Left kidney (tissue), 2 donors: ENCODE measurements around the gene AURKAIP1. TPM values are rescaled to one million over a fixed set of nuclear protein-coding genes. Genes with fewer than 3 reads are reported as not detected.
"Not testable (repeated sequence)": the region's sequence is repeated elsewhere in the genome, so short reads cannot be mapped to it uniquely, and the experiment has no call there.

Experiments
- DNase-seq: peaks from one replicate; pipeline ENCODE4 v3.0.0-alpha.2; 2013
- polyA plus RNA-seq: library from polyadenylated mRNA; unstranded; fragments of 120-200 nt; gene quantifications from one replicate; pipeline ENCODE4 v1.2.1, GENCODE V29; 2013; ENCODE audit not compliant: insufficient read length

Gene AURKAIP1
- polyA plus RNA-seq, 1 donor, result 50.6 TPM

GRCh38 chr1:1411626-1412025 lies 36.6 kb upstream of the AURKAIP1 start:
- no peak for DNase-seq

- DNase-seq, result not testable (repeated sequence)
Observed at GRCh38 chr1:1410238-1410637, 35.2 kb upstream of the AURKAIP1 start.

- no peak for DNase-seq
Observed at GRCh38 chr1:1407636-1408318, 32.8 kb upstream of the AURKAIP1 start.

GRCh38 chr1:1406821-1407635 lies 32.0 kb upstream of the AURKAIP1 start, which contains the start of gene MRPL20:
Gene MRPL20, minus strand, starts transcription at chr1:1407293. Its CDS starts 76 bp downstream, at chr1:1407217.
- peak; percentile 88 for DNase-seq

- DNase-seq, result no peak
Observed at GRCh38 chr1:1406101-1406820, 31.3 kb upstream of the AURKAIP1 start.

- no peak for DNase-seq
Observed at GRCh38 chr1:1403653-1404052, 28.6 kb upstream of the AURKAIP1 start.

GRCh38 chr1:1402901-1403392 lies 27.9 kb upstream of the AURKAIP1 start:
- DNase-seq, result not testable (repeated sequence)

GRCh38 chr1:1402072-1402900 lies 27.3 kb upstream of the AURKAIP1 start:
- DNase-seq, result no peak

- no peak for DNase-seq
Observed at GRCh38 chr1:1401457-1402010, 26.5 kb upstream of the AURKAIP1 start.

- DNase-seq, result no peak
Observed at GRCh38 chr1:1400576-1401456, 25.8 kb upstream of the AURKAIP1 start.

- no peak for DNase-seq
Observed at GRCh38 chr1:1399872-1400575, 25.0 kb upstream of the AURKAIP1 start.

- DNase-seq, result peak; percentile 97
Observed at GRCh38 chr1:1399187-1399871, 24.3 kb upstream of the AURKAIP1 start, which contains the start of gene CCNL2. Gene CCNL2, minus strand, starts transcription at chr1:1399335. Its CDS starts 29 bp downstream, at chr1:1399306.

GRCh38 chr1:1398677-1399186 lies 23.7 kb upstream of the AURKAIP1 start:
- DNase-seq, result no peak

- no peak for DNase-seq
Observed at GRCh38 chr1:1397839-1398523, 23.0 kb upstream of the AURKAIP1 start.

- no peak for DNase-seq
Observed at GRCh38 chr1:1395166-1395565, 20.2 kb upstream of the AURKAIP1 start.

GRCh38 chr1:1394116-1394515 lies 19.1 kb upstream of the AURKAIP1 start:
- DNase-seq, result no peak

GRCh38 chr1:1393428-1393827 lies 18.4 kb upstream of the AURKAIP1 start:
- DNase-seq, result no peak

GRCh38 chr1:1393014-1393413 lies 18.0 kb upstream of the AURKAIP1 start:
- no peak for DNase-seq
